HEK293T (cell line): ENCODE data around the gene CADM2.

ENCODE experiments used
- CTCF ChIA-PET: fragments of 350-600 bp; formaldehyde crosslinking; extraction: SDS; loops from one replicate; lab custom pipeline; 2021; ENCODE audit warnings: antibody characterized with exemption, inconsistent platforms; lab: Yijun Ruan, JAX
- POLR2A ChIA-PET: fragments of 350-600 bp; formaldehyde crosslinking; extraction: SDS; loops from one replicate; lab custom pipeline; 2020; ENCODE audit warnings: antibody characterized with exemption, inconsistent platforms; lab: Yijun Ruan, JAX
- DNase-seq: peaks from one replicate; pipeline ENCODE4 v3.0.0; 2012; ENCODE audit warnings: mixed read lengths; ENCODE audit errors: extremely low spot score
- ARNT ChIP-seq: fragments of 450-650 bp; IDR thresholded peaks from 2 replicates; pipeline ENCODE4 v1.6.1; 2017; ENCODE audit warnings: mild to moderate bottlenecking
- BHLHE40 ChIP-seq: fragments of 450-650 bp; IDR thresholded peaks from 2 replicates; pipeline ENCODE4 v1.6.1; 2016; ENCODE audit warnings: mild to moderate bottlenecking, moderate library complexity, borderline replicate concordance
- CTBP1 ChIP-seq: fragments of 450-650 bp; IDR thresholded peaks from 2 replicates; pipeline ENCODE4 v1.6.1; 2016; ENCODE audit warnings: borderline replicate concordance
- ELF4 ChIP-seq: fragments of 450-650 bp; IDR thresholded peaks from 2 replicates; pipeline ENCODE4 v1.6.1; 2017; ENCODE audit warnings: antibody characterized with exemption
- FOXA1 ChIP-seq: fragments of 450-650 bp; IDR thresholded peaks from 2 replicates; pipeline ENCODE4 v1.6.1; 2016; ENCODE audit warnings: mild to moderate bottlenecking
- FOXK2 ChIP-seq: fragments of 450-650 bp; IDR thresholded peaks from 2 replicates; pipeline ENCODE4 v1.6.1; 2016; ENCODE audit warnings: mild to moderate bottlenecking
- FOXM1 ChIP-seq: fragments of 450-650 bp; IDR thresholded peaks from 2 replicates; pipeline ENCODE4 v1.6.1; 2017; ENCODE audit warnings: mild to moderate bottlenecking, borderline replicate concordance
- HDGF ChIP-seq: fragments of 450-650 bp; IDR thresholded peaks from 2 replicates; pipeline ENCODE4 v1.6.1; 2017; ENCODE audit warnings: antibody characterized with exemption, borderline replicate concordance
- L3MBTL2 ChIP-seq: fragments of 450-650 bp; conservative IDR thresholded peaks from 2 replicates; pipeline ENCODE4 v1.6.1; 2016; ENCODE audit warnings: mild to moderate bottlenecking
- LEF1 ChIP-seq: fragments of 450-650 bp; IDR thresholded peaks from 2 replicates; pipeline ENCODE4 v1.6.1; 2017; ENCODE audit warnings: mild to moderate bottlenecking, borderline replicate concordance
- NFRKB ChIP-seq: fragments of 450-650 bp; IDR thresholded peaks from 2 replicates; pipeline ENCODE4 v1.6.1; 2016; ENCODE audit warnings: mild to moderate bottlenecking, moderate library complexity
- SP1 ChIP-seq: fragments of 450-650 bp; IDR thresholded peaks from 2 replicates; pipeline ENCODE4 v1.6.1; 2017
- SUZ12 ChIP-seq: fragments of 450-650 bp; IDR thresholded peaks from 2 replicates; pipeline ENCODE4 v1.6.1; 2016; ENCODE audit warnings: mild to moderate bottlenecking
- TARDBP ChIP-seq: fragments of 450-650 bp; IDR thresholded peaks from 2 replicates; pipeline ENCODE4 v1.6.1; 2016
- ZNF384 ChIP-seq: fragments of 450-650 bp; IDR thresholded peaks from 2 replicates; pipeline ENCODE4 v1.6.1; 2016
- TF ChIP-seq, protein P1 (sequence below): fragments of 450-650 bp; IDR thresholded peaks from 2 replicates; pipeline ENCODE4 v1.6.1; 2016

The CADM2 gene

DNA sequence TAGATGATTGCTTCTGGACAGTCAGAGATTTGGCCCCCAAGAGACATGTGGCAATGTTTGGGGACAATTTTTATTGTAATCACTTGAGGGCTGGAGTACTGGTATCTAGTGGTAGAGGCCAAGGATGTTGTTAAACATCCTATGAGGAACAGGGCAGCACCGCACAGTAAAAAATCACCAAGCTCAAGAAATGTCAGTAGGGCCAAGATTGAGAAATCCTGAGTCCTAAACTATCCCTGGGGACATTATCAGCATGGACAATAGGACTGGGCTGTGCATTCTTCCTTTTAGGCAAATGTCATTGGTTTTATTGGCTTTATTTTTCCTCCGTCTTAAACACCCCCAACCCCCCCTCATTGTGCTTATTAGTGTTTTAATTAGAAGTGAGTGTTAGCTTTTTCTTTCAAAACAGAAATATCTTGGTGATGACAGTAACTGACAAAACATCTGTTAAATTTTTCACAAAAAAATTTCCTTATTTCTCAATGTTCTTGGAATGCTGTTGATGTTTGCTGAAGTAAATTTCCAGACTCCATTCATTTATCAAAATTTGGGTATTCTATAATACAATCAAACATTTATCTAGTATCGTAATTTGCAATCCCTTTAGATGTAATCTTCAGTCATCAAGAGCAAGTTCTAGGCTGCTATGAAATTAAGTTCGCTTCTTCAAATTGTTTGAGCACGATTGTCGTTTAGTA lies 1087.8 kb downstream of the CADM2 start:
- CTCF ChIA-PET = no interaction called here

DNA sequence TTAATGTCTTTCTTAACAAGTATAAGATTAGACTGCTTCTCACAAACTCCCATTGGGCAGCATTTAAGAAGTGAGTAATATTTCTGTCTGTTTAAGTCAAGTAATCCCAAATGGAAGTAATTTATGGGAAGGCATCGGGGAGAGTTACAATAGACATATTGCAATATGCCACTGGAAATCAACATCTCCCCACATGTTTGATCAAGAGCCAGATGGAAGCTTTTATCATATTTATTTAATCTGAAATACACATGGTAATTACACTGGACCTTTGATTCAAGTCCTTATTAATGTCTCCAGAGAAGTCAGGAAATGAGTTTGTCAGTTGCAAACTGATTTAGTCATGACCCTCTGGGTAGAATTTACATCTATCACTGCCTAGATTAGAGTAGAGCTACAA lies 1088.4 kb downstream of the CADM2 start:
- POLR2A ChIA-PET = no interaction called here
- CTCF ChIA-PET = no interaction called here
- no peak for DNase-seq
- no peak for TF ChIP-seq ARNT
- no peak for TF ChIP-seq BHLHE40
- TF ChIP-seq FOXA1 = no peak
- no peak for TF ChIP-seq LEF1
- no peak for TF ChIP-seq HDGF
- TF ChIP-seq ELF4 = no peak
- TF ChIP-seq CTBP1 = no peak
- no peak for TF ChIP-seq NFRKB
- TF ChIP-seq FOXM1 = no peak
- TF ChIP-seq SUZ12 = no peak
- TF ChIP-seq ZNF384 = no peak

More for the DNA sequence above, 1087.8 kb downstream of the CADM2 start:
- TF ChIP-seq L3MBTL2 = no peak
- no peak for TF ChIP-seq LEF1
- no peak for TF ChIP-seq ELF4
- TF ChIP-seq FOXK2 = no peak
- no peak for TF ChIP-seq SUZ12
- TF ChIP-seq NFRKB = no peak
- no peak for TF ChIP-seq ARNT
- no peak for TF ChIP-seq HDGF
- no peak for TF ChIP-seq FOXM1
- TF ChIP-seq, protein P1, sequence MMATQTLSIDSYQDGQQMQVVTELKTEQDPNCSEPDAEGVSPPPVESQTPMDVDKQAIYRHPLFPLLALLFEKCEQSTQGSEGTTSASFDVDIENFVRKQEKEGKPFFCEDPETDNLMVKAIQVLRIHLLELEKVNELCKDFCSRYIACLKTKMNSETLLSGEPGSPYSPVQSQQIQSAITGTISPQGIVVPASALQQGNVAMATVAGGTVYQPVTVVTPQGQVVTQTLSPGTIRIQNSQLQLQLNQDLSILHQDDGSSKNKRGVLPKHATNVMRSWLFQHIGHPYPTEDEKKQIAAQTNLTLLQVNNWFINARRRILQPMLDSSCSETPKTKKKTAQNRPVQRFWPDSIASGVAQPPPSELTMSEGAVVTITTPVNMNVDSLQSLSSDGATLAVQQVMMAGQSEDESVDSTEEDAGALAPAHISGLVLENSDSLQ = no peak
- no peak for TF ChIP-seq FOXA1
- TF ChIP-seq SP1 = no peak
- DNase-seq = no peak
- POLR2A ChIA-PET = no interaction called here

DNA sequence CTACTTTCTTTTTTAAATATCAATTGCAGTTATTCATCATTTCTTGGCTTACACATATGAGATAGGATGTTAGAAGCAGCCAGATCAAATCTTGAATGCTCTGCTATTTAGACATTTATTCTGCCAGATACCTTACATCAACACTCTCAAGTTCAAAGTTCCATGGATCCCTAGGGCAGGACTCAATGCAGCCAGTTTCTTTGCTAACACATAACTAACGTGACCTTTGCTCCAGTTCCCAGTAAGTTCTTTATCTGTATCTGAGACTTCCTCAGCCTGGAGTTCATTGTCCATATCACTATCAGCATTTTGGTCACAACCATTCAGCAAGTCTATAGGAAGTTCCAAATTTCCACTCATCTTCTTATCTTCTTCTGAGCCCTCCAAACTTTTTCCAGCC lies 1092.3 kb downstream of the CADM2 start:
- CTCF ChIA-PET = no interaction called here
- DNase-seq = no peak
- no peak for TF ChIP-seq ARNT
- TF ChIP-seq BHLHE40 = no peak
- no peak for TF ChIP-seq FOXM1
- TF ChIP-seq SUZ12 = no peak
- TF ChIP-seq ELF4 = no peak
- TF ChIP-seq ZNF384 = no peak
- TF ChIP-seq LEF1 = no peak
- TF ChIP-seq SP1 = no peak
- no peak for TF ChIP-seq CTBP1
- no peak for TF ChIP-seq FOXK2
- no peak for TF ChIP-seq FOXA1
- TF ChIP-seq TARDBP = no peak
- TF ChIP-seq L3MBTL2 = no peak
- TF ChIP-seq, protein P1 = no peak
- TF ChIP-seq NFRKB = no peak
- POLR2A ChIA-PET = no interaction called here

DNA sequence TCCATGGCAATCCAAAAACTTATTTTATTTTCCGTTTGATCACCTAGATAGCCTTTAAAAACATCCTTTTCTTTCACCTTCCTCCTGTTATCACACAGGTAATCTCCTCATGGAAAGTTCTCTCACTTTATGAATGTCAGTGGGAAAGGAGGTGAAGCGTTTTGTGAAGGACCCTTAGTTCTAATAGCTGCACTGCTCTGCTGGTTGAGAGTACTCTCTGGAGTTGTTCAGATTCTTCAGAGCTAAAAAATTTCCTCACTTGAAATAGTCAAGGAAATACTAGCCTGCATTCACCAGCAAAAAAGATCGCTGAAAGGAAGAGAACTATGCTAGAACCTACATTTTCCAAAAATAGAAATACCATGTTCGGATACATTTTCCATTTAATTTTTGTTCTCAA lies 1097.2 kb downstream of the CADM2 start:
- ChIA-PET POLR2A (no interaction called here), CTCF (no interaction called here)
- TF ChIP-seq L3MBTL2 (no peak), ELF4 (no peak)
- no peak for DNase-seq

DNA sequence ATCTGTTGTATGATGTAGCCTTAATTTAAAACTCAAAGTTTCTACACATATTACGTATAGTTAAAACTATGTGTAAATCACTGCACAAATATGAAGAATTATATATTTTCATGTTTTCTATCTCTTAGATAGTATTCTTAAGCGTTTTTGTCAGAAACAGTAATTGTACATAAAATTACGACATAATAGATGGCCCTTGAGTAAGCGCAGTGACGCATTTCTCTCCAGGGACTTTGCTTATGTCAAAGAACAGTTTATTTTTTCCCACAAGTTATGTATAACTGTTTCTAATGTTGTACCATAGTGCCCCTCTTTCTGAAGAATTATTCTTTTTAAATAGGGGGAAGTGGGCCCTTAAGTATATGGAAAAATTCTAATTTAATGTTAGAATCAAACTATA lies 1098.2 kb downstream of the CADM2 start:
- CTCF ChIA-PET = no interaction called here
- POLR2A ChIA-PET = no interaction called here

DNA sequence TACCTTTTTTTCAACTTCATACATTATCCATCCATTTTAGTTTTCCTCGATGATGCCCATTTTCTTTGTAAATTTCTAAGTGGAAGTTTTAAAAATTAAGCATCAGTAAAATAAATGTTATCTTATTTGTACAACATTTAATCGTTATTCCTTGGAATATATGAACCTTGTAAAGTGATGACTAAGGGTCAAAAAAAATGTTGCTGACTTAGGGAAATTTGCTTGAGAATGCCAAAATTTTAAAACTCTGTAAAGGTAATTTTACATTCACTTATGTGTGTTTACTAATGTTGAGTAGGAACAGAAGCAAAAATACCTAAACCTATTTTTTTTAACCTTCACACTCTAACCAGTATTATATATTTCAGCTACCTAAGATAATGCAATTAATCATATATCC lies 1115.0 kb downstream of the CADM2 start:
- ChIA-PET POLR2A (no interaction called here), CTCF (no interaction called here)
- TF ChIP-seq BHLHE40 (no peak), SUZ12 (no peak)
- DNase-seq = no peak

More for the DNA sequence above, 1098.2 kb downstream of the CADM2 start:
- DNase-seq = no peak
- TF ChIP-seq LEF1 = no peak
- no peak for TF ChIP-seq FOXA1
- TF ChIP-seq NFRKB = no peak
- no peak for TF ChIP-seq ZNF384
- TF ChIP-seq, protein P1 = no peak
- TF ChIP-seq ARNT = no peak
- TF ChIP-seq ELF4 = no peak
- TF ChIP-seq L3MBTL2 = no peak
